Upper lobe of right lung (tissue), 1 donor: Measurements from ENCODE around the gene MAP3K2. TPM values are rescaled to one million over a fixed set of nuclear protein-coding genes. Genes with fewer than 3 reads are reported as not detected.
A peak's percentile ranks its signal among the peaks of the same experiment; 100 is the strongest.

ENCODE experiments used
- ATAC-seq: fragments of 200-7000 bp; cut with Tn5 transposase; one replicate; pipeline ENCODE4 v1.9.1; 2020; ENCODE audit warnings: mild to moderate bottlenecking, moderate library complexity
- DNase-seq: peaks from one replicate; pipeline ENCODE4 v3.0.0-alpha.2; 2020
- H3K27ac ChIP-seq: fragments of 200-600 bp; one replicate; pipeline ENCODE4 v1.8.0; 2022
- H3K27me3 ChIP-seq: fragments of 200-600 bp; one replicate; pipeline ENCODE4 v1.8.0; 2022; ENCODE audit warnings: mild to moderate bottlenecking
- H3K36me3 ChIP-seq: fragments of 200-600 bp; one replicate; pipeline ENCODE4 v1.8.0; 2022
- H3K4me1 ChIP-seq: fragments of 200-600 bp; one replicate; pipeline ENCODE4 v1.8.0; 2022
- H3K4me3 ChIP-seq: fragments of 200-600 bp; one replicate; pipeline ENCODE4 v1.8.0; 2022; ENCODE audit warnings: mild to moderate bottlenecking
- H3K9me3 ChIP-seq: fragments of 200-600 bp; one replicate; pipeline ENCODE4 v1.8.0; 2022
- intact Hi-C: fragments of 100-400 bp; cut with DNase I; formaldehyde crosslinking; loops from one replicate; pipeline ENCODE4 v1.11.0; 2022
- total RNA-seq: library from RNA; stranded (reverse); fragmentation: NEBNext Ultra II Directional; extraction: Animal tissue kit (Norgen Biotek cat#: 25700); gene quantifications from one replicate; pipeline ENCODE4 v1.2.1, GENCODE V29; 2021
- TF ChIP-seq, protein P1 (sequence below): fragments of 200-600 bp; IDR thresholded peaks from one replicate; pipeline ENCODE4 v1.8.0; 2022; ENCODE audit warnings: antibody characterized with exemption
- donor health status: DM: no; HTN: yes; CAD: no; lungs with severe emphysema.

Gene MAP3K2
- total RNA-seq, 1 donor from 2014 or later = 71.5 TPM

DNA sequence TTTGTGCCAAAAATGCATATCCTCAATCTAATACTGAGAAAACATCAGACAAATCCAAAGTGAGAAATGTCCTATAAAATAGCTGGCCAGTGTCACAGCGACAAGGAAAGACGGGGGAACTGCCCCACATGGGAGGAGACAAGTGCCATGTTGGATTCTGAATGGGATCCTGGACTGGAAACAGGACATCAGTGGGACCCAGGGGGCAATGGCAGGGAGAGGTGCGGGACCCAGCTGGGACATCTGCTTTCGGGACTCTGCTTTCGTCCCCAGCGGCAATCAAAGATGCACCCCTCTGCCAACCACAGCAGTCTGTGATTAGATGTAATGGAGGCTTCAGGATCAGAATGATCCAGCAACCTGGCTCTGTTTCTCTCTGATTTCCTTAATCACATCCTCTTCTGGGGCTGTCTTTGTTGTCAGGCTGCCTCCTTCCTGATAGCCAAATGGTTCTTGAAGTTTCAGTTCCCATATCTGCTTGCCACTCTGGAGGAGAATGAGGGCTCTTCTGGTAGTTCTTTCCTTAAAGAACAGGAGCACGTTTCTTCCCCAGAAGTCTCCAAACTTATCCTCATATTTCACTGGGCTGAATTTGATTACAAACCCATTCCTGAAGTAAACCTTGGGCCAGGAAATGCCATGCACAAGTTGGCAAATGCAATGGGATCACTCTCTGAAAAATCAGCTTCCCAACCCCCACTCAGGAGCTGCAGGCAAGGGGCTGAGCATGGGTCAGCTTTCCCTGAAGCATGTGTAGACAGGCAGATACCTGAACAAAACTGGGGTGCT, 16.9 kb upstream of the MAP3K2 start:
- TF ChIP-seq, protein P1, sequence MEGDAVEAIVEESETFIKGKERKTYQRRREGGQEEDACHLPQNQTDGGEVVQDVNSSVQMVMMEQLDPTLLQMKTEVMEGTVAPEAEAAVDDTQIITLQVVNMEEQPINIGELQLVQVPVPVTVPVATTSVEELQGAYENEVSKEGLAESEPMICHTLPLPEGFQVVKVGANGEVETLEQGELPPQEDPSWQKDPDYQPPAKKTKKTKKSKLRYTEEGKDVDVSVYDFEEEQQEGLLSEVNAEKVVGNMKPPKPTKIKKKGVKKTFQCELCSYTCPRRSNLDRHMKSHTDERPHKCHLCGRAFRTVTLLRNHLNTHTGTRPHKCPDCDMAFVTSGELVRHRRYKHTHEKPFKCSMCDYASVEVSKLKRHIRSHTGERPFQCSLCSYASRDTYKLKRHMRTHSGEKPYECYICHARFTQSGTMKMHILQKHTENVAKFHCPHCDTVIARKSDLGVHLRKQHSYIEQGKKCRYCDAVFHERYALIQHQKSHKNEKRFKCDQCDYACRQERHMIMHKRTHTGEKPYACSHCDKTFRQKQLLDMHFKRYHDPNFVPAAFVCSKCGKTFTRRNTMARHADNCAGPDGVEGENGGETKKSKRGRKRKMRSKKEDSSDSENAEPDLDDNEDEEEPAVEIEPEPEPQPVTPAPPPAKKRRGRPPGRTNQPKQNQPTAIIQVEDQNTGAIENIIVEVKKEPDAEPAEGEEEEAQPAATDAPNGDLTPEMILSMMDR = no peak
- Histone ChIP-seq H3K27me3 (no peaks in the 10 kb centered on the region), H3K9me3 (no peaks in the 10 kb centered on the region), H3K36me3 (no peaks in the 10 kb centered on the region), H3K4me1 (peaks cover 23% of the 10 kb centered on the region), H3K4me3 (no peak overlapping the region), H3K27ac (no peak overlapping the region)
- intact Hi-C loops = no loop called here
- no peak for DNase-seq
- ATAC-seq = no peak

DNA sequence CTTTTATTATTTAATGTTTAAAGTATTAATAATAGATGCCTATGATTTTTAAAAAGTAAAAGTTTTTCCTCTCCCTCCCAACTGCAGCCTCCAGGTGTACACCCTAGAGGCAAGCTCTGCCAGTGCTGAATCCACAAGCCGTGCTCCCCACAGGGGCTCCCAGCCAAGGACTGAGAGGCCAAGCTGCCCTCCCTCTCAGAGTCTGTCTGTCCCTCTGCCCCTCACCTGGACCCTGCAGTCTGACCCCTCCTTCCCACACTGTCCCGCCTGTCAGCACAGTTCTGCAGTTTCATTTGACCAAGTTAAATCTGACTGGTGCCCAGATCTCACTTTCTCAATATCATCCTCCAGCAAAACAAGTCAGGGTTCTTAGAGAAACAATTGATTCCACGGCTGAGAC, 15.7 kb upstream of the MAP3K2 start:
- no peaks in the 10 kb centered on the region for H3K27me3 ChIP-seq

DNA sequence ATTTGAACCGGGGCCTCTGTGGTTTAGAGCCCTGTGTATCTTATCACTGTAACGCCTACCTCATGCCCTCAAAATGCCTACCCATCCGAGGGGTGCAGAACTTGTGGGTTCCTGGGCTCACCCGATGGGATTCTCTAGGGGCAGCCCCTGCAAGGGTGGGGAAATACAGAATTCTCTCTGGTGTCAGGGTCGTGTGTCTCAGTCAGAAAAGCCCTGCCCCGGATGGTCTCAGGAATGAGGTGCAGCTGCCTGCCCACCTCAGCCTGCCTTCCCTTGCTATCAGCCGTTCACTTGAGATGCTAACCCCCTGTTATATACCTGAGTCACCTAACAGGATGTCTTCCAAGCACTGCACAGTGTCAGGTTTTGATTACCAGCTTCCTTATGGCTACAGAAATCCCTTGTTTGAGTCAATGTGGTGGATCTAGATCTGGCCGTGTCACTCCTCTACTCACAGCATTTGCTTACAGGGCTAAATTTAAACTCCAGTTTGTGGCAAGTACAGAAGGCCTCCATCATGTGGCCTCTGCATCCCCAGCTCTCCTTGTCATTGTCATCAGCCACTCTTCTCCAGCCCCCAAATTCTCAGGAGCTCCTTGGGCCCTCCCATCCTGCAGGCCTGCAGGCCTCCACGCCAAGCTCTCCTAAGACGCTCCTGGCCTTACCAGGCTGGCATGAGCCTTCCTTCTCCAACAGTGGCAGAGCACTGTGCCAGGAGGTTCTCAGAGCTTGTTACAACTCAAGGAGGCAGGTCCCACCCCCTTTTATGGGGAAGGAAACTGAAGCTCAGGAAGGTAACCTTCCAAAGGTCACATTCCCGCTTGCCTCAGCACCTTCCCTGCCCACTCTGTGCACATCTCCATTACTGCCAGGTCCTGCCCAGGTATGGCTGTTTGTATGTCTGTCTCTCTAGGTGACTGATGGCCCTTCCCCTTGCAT, 14.3 kb upstream of the MAP3K2 start:
- no peak for DNase-seq
- intact Hi-C loops = no loop called here
- Histone ChIP-seq H3K27me3 (no peaks in the 10 kb centered on the region), H3K4me3 (no peak overlapping the region), H3K4me1 (peaks cover 18% of the 10 kb centered on the region), H3K9me3 (no peaks in the 10 kb centered on the region), H3K36me3 (no peaks in the 10 kb centered on the region), H3K27ac (no peak overlapping the region)
- TF ChIP-seq, protein P1 = no peak
- no peak for ATAC-seq

More for the DNA sequence above, 15.7 kb upstream of the MAP3K2 start:
- ATAC-seq (no peak), DNase-seq (no peak)
- H3K9me3 ChIP-seq = no peaks in the 10 kb centered on the region
- no peak overlapping the region for H3K4me3 ChIP-seq
- intact Hi-C loops = no loop called here
- peaks cover 18% of the 10 kb centered on the region for H3K4me1 ChIP-seq
- H3K36me3 ChIP-seq = no peaks in the 10 kb centered on the region
- TF ChIP-seq, protein P1 = no peak
- H3K27ac ChIP-seq = no peak overlapping the region

DNA sequence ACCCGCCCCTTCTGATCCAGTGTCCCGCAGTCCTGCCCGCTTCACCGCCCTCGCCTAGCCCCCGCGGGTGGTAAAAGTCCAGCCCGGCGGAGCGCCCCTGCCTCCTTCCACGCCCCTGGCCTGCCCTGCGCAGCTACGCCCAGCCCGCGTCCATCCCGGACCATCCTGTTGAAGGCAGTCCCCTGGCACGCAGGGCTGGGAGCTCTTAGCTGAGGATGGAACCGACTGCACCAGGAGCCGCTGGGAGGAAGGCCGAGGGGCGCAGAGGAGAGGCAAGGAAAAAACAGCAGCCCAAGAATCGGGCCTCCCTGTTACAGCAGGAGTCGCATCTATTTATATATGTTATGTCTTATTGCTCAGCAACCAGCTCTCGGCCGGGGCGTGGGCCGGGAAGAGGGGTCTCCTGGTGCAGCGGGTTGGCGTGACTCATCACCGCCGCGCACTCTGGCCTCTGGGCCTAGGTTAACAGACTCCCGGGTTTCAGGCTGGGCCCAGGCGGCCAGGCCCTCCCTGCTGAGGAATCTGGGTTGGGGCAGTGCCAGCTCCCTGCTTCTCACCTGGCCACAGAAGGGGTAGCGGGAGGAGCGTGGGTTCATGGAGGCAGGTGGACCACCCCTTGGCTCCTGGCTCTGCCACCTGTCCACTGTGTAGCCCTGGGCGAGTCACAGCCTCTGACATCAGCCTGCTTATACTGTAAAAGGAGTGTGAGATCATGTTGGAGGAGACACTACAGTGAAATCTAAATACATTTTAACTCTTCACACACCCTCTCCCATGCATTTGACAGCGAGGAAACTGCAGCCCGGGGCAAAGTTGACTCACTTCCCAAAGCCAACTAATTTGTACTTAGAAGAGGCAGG, 13.4 kb upstream of the MAP3K2 start:
- DNase-seq = peak; percentile 74
- peak overlapping the region; percentile 16 for H3K4me3 ChIP-seq
- intact Hi-C loops = no loop called here
- peak; percentile 64 for ATAC-seq
- H3K9me3 ChIP-seq = no peaks in the 10 kb centered on the region
- no peaks in the 10 kb centered on the region for H3K36me3 ChIP-seq
- H3K27ac ChIP-seq = peak overlapping the region; percentile 51
- peaks cover 18% of the 10 kb centered on the region for H3K4me1 ChIP-seq
- TF ChIP-seq, protein P1 = no peak
- no peaks in the 10 kb centered on the region for H3K27me3 ChIP-seq

DNA sequence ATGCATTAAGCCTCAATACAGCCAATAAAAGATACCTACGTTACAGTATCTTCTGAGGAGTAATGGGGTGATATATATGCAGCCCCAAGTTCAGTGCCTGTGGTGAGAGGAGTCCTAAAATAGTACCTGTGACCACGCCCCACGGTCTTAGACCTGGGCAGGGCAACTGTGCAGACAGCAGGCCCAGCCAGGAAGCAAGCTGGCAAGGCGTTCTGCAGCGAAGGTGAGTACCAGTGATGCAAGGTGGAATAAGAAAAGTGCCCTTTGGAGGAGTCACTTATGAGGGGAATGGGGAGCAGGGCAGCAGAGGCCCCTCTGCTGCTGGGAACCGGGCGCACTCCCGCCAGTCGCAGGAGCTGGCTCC, 12.7 kb upstream of the MAP3K2 start:
- peak overlapping the region; percentile 16 for H3K4me3 ChIP-seq

More for the DNA sequence above, 12.7 kb upstream of the MAP3K2 start:
- Histone ChIP-seq H3K4me1 (peaks cover 17% of the 10 kb centered on the region), H3K27ac (peak overlapping the region; percentile 51), H3K9me3 (no peaks in the 10 kb centered on the region), H3K36me3 (no peaks in the 10 kb centered on the region), H3K27me3 (no peaks in the 10 kb centered on the region)
- TF ChIP-seq, protein P1 = no peak
- peak; percentile 64 for ATAC-seq
- intact Hi-C loops = no loop called here
- peak; percentile 73 for DNase-seq
